Activated CD8-positive, alpha-beta memory T cell treated with anti-CD3 and anti-CD28 coated beads for 48 hours (primary cell): ENCODE results near the gene PTPRG.

Experiments
- DNase-seq, 3 experiments: peaks; one replicate each; pipeline ENCODE4 v3.0.0-alpha.2; 2020; ENCODE audit warnings: low read depth in 2 of 3, low spot score in 2 of 3

PTPRG gene

DNA sequence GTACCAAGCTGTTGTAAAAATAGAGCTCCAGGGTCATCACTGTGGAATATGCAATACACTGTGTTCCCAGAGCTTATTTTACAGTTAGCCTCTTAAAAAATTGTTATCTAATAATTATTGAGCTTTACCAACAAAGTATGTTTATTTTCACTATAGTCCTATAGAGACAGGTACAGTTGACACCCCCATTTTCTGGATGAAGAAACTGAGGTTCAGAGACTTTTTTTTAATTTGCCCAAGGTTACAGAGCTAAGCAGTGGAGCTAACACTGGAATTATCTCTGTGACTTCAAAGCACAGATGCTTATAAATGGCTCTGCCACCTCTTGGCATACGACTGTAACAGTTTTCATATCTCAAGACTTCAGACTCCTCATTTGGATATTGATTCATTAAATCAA, 685.6 kb downstream of the PTPRG start:
- DNase-seq, result no peak

- DNase-seq, result no peak
Observed at GRCh38 chr3:62248734-62249483, 687.5 kb downstream of the PTPRG start.

- DNase-seq, result no peak
Observed at GRCh38 chr3:62249484-62249776, 688.1 kb downstream of the PTPRG start.

DNA sequence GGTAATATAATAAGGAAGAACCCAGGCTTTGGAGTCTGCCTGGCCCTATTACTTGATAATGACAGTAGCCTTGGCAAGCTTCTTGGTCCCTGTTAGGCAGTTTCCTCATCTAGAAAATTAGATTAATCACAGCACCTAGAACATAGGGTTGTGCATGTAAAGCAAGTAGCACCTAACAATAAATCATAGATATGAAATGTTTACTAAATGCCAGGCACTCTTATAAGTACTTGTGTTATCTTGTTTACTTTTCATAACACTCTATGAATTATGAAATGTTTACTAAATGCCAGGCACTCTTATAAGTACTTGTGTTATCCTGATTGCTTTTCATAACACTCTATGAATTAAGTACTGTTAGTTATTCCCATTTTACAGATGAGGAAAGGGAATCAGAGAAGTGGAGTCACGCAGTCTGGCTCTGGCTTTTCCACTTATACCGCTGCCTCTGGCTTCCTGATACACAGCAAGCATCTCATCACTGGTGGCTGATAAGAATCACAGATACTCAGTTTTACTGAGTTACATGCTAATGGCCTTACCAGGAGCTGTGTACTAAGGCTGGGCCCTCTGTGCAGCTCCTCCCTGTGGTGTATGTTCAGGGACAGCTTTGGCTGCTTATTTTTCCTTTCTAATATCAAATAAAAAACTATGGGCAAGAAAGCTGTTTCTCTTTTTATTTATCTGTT, 688.6 kb downstream of the PTPRG start:
- DNase-seq, result no peak

DNA sequence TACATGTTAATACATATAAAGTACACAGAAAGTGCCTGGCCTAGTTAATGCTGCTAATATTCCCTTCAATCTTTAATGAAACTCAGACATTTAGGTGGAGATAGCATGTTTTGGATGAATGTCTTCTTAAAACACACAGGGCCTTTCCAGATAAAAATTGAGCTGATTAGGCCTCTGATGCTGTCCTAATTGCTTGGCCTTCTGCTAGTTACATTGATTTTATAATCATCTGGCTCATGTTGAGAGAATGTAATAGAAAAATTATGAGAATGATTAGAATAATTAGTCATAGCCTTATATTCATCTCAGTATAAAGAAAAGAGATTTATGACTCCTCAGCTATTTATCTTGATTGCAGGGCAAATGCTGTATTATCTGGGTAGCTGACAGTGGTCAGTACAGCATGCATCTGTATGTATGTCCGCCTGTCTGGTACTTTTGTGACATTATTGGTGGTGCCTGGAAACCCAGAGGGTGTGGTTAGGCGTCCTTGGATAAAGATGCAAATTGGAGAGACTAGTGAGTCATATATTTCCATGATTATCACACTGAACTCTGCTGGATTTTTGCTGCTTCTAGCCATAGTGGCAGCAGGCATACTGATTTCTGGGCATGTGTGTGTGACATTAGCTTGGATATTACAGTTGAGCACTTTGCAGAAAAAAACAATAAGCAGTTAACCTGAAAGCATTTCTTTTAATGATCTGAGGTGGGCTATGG, 691.2 kb downstream of the PTPRG start:
- DNase-seq, result no peak

DNA sequence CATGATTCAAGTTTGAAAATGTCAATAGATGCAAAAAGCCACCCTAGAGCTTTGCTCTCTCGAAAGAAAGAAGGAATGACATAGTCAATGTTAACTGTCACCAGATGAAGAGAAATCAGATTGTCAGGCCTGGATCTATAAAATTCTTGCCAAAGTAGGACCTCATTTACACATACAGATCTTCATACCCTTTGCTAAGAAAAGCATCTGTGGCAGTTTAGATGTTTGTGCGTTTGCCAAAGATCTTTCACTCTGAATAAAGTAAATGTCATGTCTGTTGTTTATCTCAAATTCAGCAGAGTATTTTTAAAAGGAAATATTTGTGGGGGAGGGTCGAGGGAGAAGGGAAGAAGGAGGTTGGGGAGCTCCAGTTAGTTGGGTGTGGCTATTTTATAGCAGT, 692.6 kb downstream of the PTPRG start:
- DNase-seq, result no peak

DNA sequence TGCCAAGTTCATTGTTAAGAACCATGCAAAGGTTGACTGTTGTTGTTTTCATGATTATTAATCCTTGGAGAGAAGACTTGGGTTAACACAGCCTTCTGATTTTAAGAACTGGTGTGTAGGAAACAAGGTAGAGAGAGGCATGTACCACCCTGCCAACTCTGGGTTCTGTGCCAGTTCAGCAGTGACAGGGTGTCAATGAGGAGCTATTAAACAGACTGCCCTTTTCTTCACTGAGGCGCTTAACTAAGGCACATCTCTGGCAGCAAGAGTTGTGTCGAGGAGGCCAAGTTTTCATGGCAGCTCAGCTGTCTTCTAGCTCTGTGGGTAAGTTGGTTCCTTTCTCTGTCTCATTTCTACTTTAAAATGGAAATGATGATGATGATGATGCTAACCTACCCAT, 694.4 kb downstream of the PTPRG start:
- DNase-seq, result no peak

GRCh38 chr3:62259924-62260323, 698.6 kb downstream of the PTPRG start:
- DNase-seq, result no peak

DNA sequence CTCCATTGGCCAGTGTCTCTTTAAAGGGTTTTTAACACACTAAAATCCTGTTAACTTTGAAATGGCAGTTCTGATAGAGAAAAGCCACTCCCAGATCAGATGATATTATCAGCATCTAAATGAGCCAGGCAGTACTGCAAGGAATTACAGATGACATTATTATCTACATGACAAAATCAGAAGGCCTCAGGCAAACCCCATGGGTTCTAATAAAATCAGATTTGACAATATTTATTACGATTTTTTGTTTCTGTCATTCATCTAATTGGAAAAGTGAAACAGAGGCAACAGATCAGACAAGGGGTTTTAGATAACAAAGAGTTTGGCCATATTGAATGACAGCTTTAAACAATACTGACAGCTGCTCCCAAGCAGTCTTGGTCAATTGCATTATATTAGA, 699.3 kb downstream of the PTPRG start:
- DNase-seq, result no peak

DNA sequence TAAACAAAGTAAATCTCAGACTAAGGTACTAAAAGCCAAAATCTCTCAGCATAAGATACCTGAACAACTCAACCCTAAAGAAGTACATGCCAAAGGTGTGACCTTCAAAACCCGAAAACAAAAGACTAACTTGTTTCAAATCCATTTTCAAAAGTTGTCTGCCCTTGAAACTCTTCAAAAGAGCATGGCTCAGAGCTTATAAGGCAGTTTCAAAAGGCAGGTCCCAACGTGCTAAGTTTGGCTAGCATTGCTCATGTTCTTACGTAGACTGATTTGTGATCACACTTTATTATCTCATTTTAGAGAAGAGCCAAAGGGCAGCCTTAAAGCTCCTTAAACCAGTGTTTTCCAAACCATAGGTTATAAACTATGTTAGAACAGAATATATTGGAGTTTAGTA, 699.8 kb downstream of the PTPRG start:
- DNase-seq, result no peak

DNA sequence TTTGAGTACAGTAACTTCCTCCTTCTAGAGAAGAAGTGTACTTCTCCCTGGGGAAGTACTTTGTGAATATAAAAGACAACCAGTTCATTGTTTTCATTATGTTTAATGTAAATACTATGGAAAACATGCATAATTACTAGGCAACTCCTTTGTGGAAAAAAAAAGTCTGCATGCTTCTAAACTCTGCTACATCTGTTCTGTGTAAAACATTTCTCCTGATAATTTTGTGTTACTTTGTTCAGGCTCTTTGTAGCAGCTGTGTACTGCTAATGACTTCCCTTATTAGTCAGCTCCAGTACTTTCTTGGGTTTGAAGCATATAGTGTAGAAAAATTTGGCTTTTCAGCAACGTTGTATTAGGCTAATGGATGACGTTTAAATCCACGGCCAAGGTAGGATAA, 700.4 kb downstream of the PTPRG start:
- DNase-seq, result no peak

GRCh38 chr3:62265528-62265927, 704.2 kb downstream of the PTPRG start:
- DNase-seq, result no peak

DNA sequence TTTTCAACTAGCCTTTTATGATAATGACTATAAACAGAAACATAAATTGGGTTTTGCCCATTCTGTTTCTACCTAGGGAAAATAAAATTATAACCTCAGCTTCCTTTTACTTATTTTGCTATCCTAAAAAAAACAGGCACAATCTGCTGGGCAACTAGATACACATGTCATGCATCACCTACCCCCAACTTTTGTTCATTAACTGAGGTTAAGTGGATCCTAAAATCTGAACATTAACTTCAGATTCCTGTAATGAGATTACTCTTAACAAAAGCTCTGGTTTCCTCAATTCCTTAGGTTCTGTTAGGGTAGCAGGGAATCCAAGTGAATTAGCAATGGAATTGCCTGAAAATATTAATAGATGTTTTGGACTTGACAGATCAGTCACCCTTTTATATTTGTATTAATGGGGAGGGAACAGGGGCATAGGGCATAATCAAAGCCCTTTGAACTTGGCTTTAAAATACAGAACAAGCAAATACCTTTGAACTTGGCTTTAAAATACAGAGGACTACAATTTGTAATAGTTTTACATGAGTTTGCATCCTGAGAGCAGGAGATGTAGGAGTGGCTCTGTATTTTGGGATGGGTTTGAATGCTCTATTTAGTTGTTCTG, 705.4 kb downstream of the PTPRG start:
- DNase-seq, result no peak

DNA sequence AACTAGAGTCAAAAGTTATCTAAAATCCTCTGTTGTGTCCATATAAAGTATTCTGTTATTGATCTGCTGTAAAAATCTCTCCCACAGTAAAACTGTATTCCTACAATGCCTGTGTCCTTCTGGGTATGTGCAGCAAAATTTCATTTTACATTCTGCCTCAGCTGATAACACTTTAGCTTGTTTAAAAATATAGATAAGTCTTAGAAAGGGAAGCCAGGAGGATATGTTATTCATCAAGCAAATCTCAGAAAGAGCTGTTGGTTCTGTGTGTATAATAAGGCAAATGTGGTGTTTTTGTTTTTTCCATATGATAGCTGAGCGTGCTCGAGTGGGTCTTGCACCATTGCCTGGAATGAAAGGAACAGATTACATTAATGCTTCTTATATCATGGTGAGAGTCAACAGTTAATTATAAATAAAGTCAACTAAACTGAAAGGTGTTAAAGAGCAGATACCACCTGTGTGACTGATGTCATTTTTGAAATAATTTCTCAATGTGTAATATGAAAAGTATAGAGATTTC, 715.3 kb downstream of the PTPRG start:
- DNase-seq, result no peak

DNA sequence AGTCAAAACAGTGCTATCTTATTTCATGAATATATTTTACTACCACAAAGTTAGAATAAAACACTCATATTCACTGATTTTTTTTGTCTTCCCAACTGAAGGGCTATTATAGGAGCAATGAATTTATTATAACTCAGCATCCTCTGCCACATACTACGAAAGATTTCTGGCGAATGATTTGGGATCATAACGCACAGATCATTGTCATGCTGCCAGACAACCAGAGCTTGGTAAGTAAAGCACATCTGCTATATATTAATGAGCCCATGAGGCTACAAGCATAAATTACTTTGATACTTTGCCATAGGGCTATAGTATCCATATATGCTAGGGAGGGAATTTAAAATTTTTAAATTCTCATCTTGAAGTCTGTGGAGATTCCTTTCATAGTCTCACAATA, 716.1 kb downstream of the PTPRG start:
- no peak for DNase-seq

DNA sequence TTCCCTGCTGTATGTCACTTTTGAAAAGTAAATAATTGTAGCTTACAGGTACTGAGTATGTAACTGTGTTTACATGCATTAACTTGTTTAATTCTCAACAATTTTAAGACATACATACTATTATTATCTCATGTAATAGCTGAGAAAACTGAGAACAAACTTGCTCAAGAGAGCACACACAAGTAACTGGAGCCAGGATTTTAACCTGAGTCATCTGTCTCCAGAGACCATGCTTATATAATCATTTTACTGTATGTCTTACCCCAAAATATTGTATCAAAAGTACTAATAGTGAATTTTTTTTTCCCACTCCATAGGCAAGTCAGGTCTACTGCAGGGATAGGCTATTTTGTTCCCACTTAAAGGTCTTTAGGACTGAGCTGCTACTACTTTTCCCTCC, 716.6 kb downstream of the PTPRG start:
- no peak for DNase-seq

GRCh38 chr3:62281726-62282125, 720.4 kb downstream of the PTPRG start:
- no peak for DNase-seq

DNA sequence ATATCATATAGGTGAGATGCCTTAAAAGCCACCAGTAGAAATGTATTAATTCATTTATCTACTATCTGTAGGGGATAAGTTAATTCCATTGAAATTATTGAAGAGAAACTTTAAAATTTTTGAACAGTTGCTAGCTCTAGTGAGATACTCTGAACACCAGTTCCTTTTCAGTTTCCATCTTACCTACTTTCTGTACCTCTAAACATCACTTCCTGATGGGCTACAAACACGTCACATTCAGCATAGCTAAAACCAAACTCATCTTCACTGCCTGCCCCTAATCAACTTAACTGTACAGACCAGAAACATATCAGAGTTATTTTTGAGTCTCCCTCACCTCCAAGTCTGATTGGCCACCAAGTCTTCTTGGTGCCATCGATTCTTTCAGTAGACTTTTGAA, 723.1 kb downstream of the PTPRG start:
- no peak for DNase-seq

- DNase-seq, result no peak
Observed at GRCh38 chr3:62287392-62287927, 726.1 kb downstream of the PTPRG start.

- no peak for DNase-seq
Observed at GRCh38 chr3:62289922-62290321, 728.6 kb downstream of the PTPRG start.

GRCh38 chr3:62293051-62293780, 731.8 kb downstream of the PTPRG start:
- no peak for DNase-seq
